ENCODE data around the gene PRPF6.

DNA sequence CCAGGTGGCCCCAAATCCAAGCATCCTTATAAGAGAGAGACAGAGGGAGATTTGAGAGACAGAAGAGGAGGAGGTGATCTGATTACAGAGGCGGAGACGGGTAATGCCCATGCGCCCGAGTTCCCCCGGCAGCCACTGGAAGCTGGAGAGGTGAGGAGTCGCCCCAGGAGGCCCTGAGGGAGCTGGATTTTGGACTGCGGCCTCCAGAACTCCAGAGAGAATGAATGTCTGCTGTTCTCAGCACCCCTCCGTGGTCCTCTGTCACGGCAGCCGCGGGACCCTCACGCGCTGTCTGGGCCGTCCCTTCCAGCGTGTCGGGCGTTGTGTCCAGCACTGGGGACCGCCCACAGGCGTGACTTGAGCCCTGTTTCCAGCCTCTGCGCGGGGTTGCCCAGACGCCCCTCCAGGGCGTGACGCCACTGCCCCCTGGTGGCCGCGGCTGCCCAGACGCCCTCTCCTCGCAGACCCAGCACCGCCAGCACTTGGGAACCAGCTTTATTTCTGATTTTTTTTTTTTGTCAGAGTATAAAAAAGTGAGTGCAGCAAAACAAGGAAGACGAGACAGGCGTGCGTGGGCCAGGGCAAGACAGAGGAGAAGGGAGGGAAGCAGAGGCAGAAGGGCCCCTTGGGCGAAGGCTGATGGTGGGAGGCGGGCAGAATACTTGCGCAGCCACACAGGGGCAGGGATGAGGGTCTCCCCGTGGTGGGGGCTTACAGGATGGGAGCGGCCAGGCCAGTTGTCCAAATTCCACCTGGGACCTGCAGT lies 7.1 kb upstream of the PRPF6 start:
- TF ChIP-seq POLR2A (IDR thresholded peaks at IDR 0.05) (no peak), EP300 (IDR thresholded peaks at IDR 0.05) (no peak)
- TF ChIP-seq, protein P1, sequence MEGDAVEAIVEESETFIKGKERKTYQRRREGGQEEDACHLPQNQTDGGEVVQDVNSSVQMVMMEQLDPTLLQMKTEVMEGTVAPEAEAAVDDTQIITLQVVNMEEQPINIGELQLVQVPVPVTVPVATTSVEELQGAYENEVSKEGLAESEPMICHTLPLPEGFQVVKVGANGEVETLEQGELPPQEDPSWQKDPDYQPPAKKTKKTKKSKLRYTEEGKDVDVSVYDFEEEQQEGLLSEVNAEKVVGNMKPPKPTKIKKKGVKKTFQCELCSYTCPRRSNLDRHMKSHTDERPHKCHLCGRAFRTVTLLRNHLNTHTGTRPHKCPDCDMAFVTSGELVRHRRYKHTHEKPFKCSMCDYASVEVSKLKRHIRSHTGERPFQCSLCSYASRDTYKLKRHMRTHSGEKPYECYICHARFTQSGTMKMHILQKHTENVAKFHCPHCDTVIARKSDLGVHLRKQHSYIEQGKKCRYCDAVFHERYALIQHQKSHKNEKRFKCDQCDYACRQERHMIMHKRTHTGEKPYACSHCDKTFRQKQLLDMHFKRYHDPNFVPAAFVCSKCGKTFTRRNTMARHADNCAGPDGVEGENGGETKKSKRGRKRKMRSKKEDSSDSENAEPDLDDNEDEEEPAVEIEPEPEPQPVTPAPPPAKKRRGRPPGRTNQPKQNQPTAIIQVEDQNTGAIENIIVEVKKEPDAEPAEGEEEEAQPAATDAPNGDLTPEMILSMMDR (IDR thresholded peaks at IDR 0.05), result peak; percentile 96 to 99 (median 97)
